Esophagus squamous epithelium (tissue), 5 donors: ENCODE data around the gene TUBA4A. TPM values are rescaled to one million over a fixed set of nuclear protein-coding genes. Genes with fewer than 3 reads are reported as not detected.
A peak's percentile ranks its signal among the peaks of the same experiment; 100 is the strongest.

Experiments
- DNase-seq: peaks from one replicate; lab custom pipeline; 2025; lab: John Stamatoyannopoulos, UW
- H3K27ac ChIP-seq, 4 donors: fragments of 200-600 bp; sonication (generic); one replicate each; pipeline ENCODE4 v1.5.1; 2016 to 2019; ENCODE audit warnings: mild to moderate bottlenecking in 1 of 4
- H3K27me3 ChIP-seq, 4 donors: fragments of 200-600 bp; sonication (generic); 1 replicate in 3 of 4; 2 replicates in 1 of 4; pipeline versions ENCODE4 v1.5.1 to v1.6.0; 2017 to 2021; ENCODE audit warnings: antibody characterized with exemption in 1 of 4
- H3K36me3 ChIP-seq, 3 donors: fragments of 200-600 bp; sonication (generic); one replicate each; pipeline ENCODE4 v1.5.1; 2016 to 2019
- H3K4me1 ChIP-seq, 3 donors: fragments of 200-600 bp; sonication (generic); one replicate each; pipeline ENCODE4 v1.5.1; 2017 to 2019
- H3K4me3 ChIP-seq, 4 donors: fragments of 200-600 bp; sonication (generic); 1 replicate in 3 of 4; 2 replicates in 1 of 4; pipeline ENCODE4 v1.5.1; 2016 to 2019; ENCODE audit warnings: mild to moderate bottlenecking in 2 of 4, moderate library complexity in 1 of 4
- H3K9me3 ChIP-seq, 3 donors: fragments of 200-600 bp; sonication (generic); one replicate each; pipeline ENCODE4 v1.5.1; 2016 to 2019
- CTCF ChIP-seq, 6 experiments: fragments of 450-650 bp in 4 of 6; fragments of 200-600 bp in 2 of 6; sonication (generic) in 2 of 6; IDR thresholded peaks; one replicate each; pipeline ENCODE4 v1.5.1; 2016 to 2019; ENCODE audit warnings: antibody characterized with exemption in 6 of 6, mild to moderate bottlenecking in 4 of 6, moderate library complexity in 4 of 6
- POLR2A ChIP-seq, 4 donors: fragments of 450-650 bp; IDR thresholded peaks; one replicate each; pipeline ENCODE4 v1.6.1; 2017; ENCODE audit warnings: antibody characterized with exemption in 4 of 4, mild to moderate bottlenecking in 4 of 4, moderate library complexity in 3 of 4
- WGBS, 2 donors: methylation state at CpG; one replicate each; pipeline ENCODE4 v1.1.5; 2018; 5-methylcytosine and 5-hydroxymethylcytosine counted together
- intact Hi-C: fragments of 100-400 bp; cut with DNase I; formaldehyde crosslinking; loops from one replicate; pipeline ENCODE4 v1.15.0; 2022
- total RNA-seq, 4 donors: library from RNA; depleted of rRNA; stranded (reverse); fragments of >200 nt; gene quantifications; one replicate each; pipeline ENCODE4 v1.1.0, GENCODE V29; 2016
- donor health status: DM: yes; HTN: yes; CAD: no.

TUBA4A gene
- total RNA-seq, 4 donors from 2014 or later = 104 to 258 (median 169) TPM

DNA sequence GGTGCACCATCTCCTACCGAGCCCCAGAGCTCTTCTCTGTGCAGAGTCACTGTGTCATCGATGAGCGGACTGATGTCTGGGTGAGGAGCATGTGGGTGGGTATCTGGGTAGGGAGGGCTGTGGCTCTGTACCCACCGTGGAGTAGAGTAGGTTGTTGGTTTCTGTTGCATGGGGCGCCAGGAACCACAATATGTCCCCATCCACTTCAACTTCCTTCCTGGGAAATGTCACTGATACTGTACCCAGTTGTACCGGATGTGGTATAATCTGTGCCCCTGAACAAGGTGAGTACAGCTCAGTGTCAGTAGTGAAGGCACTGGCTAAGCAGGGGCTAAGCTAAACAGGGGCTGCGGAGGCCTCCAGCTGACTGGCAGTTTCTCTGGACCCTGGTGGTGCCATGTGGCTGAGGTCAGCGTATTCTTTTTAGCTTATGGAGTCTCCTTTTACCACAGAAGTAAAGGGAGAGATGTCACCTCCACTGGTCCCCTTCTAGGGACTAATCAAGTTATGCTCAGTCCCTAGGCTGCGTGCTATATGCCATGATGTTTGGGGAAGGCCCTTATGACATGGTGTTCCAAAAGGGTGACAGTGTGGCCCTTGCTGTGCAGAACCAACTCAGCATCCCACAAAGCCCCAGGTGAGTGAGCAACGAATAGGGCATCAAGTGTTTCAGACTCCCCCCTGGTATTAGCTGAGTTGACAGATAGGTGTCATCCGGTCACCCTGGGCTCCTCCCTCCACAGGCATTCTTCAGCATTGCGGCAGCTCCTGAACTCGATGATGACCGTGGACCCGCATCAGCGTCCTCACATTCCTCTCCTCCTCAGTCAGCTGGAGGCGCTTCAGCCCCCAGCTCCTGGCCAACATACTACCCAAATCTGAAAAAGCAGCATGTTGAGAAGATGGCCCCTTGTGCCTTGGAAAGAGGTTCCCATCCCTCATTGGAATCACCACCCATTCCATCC lies 5.8 kb downstream of the TUBA4A start:
- Histone ChIP-seq H3K9me3 (no peaks in the 10 kb centered on the region), H3K27ac (peak overlapping the region; percentile 93 to 96 (median 95)), H3K27me3 (no peaks in the 10 kb centered on the region), H3K4me3 (peak overlapping the region in 3 of 4 donors; percentile 20 to 45 (median 28)), H3K4me1 (peaks cover 58 to 85% (median 72%) of the 10 kb centered on the region in 3 donors), H3K36me3 (peaks cover 8 to 43% (median 11%) of the 10 kb centered on the region in 3 donors)
- WGBS, 2 donors = 75 to 81% methylated on average over 12 to 13 of the region's 17 CpGs
- DNase-seq = no peak
- intact Hi-C loops = no loop called here
- TF ChIP-seq POLR2A (IDR thresholded peaks at IDR 0.05) (peak in 2 of 4 donors; percentile 34 to 42), CTCF (IDR thresholded peaks at IDR 0.05) (no peak)

GRCh38 chr2:219246559-219246958 lies 7.2 kb downstream of the TUBA4A start:
- peak overlapping the region; percentile 93 to 96 (median 95) for H3K27ac ChIP-seq
- no peak for DNase-seq
- intact Hi-C loops = no loop called here
- H3K36me3 ChIP-seq = peaks cover 8 to 41% (median 11%) of the 10 kb centered on the region in 3 donors
- peaks cover 49 to 71% (median 61%) of the 10 kb centered on the region in 3 donors for H3K4me1 ChIP-seq
- no peaks in the 10 kb centered on the region for H3K9me3 ChIP-seq
- no peaks in the 10 kb centered on the region for H3K27me3 ChIP-seq
- 93 to 94% methylated on average over 3 to 9 of the region's 10 CpGs for WGBS, 2 donors
- no peak overlapping the region for H3K4me3 ChIP-seq
- TF ChIP-seq POLR2A (IDR thresholded peaks at IDR 0.05) (no peak), CTCF (IDR thresholded peaks at IDR 0.05) (no peak)

- Histone ChIP-seq H3K36me3 (peaks cover 8 to 34% (median 11%) of the 10 kb centered on the region in 3 donors), H3K4me1 (peaks cover 43 to 64% (median 54%) of the 10 kb centered on the region in 3 donors), H3K9me3 (no peaks in the 10 kb centered on the region), H3K27ac (peak overlapping the region; percentile 93 to 96 (median 95)), H3K4me3 (peak overlapping the region; percentile 58 to 87 (median 82)), H3K27me3 (no peaks in the 10 kb centered on the region)
- intact Hi-C loops = no loop called here
- TF ChIP-seq POLR2A (IDR thresholded peaks at IDR 0.05) (no peak), CTCF (IDR thresholded peaks at IDR 0.05) (no peak)
- no peak for DNase-seq
- WGBS, 2 donors = 7 to 19% methylated on average over 4 to 6 of the region's 10 CpGs
Observed at GRCh38 chr2:219245899-219246230, 7.9 kb downstream of the TUBA4A start.

- 0% methylated on average over 4 of the region's 46 CpGs; no CpG with 5 or more reads in 1 of the 2 donors for WGBS, 2 donors
- TF ChIP-seq POLR2A (IDR thresholded peaks at IDR 0.05) = peak in 3 of 4 donors; percentile 34 to 88 (median 64)
- peak in 3 of 6 experiments; percentile 4 to 19 (median 7) for TF ChIP-seq CTCF (IDR thresholded peaks at IDR 0.05)
- intact Hi-C loops = no loop called here
- H3K36me3 ChIP-seq = peaks cover 5 to 29% (median 6%) of the 10 kb centered on the region in 3 donors
- peak; percentile 68 for DNase-seq
- no peaks in the 10 kb centered on the region for H3K27me3 ChIP-seq
- peak within 1 kb of the TSS; percentile 93 to 96 (median 95) for H3K27ac ChIP-seq
- peak within 1 kb of the TSS; percentile 58 to 87 (median 82) for H3K4me3 ChIP-seq
- no peaks in the 10 kb centered on the region for H3K9me3 ChIP-seq
- H3K4me1 ChIP-seq = peaks cover 38 to 58% (median 49%) of the 10 kb centered on the region in 3 donors
Observed at GRCh38 chr2:219245148-219245898, 8.4 kb downstream of the TUBA4A start, which contains the start of the genes GLB1L and STK16. GLB1L (minus strand) TSS chr2:219245444; CDS start chr2:219243573, 1,871 bp downstream. STK16 (plus strand) TSS chr2:219245479; CDS start chr2:219246000, 521 bp downstream.
